BJ (cell line): ENCODE measurements around the gene ZBTB7B. TPM values are rescaled to one million over a fixed set of nuclear protein-coding genes. Genes with fewer than 3 reads are reported as not detected.

Experiments
- CTCF ChIA-PET: fragments of 350-600 bp; formaldehyde crosslinking; extraction: SDS; loops from one replicate; lab custom pipeline; 2021; ENCODE audit warnings: antibody characterized with exemption, inconsistent platforms; lab: Yijun Ruan, JAX
- POLR2A ChIA-PET: fragments of 300-600 bp; sonication (Branson Sonifier 250); formaldehyde crosslinking; extraction: SDS; loops from one replicate; lab custom pipeline; 2021; ENCODE audit warnings: antibody characterized with exemption; lab: Charles Lee
- DNase-seq: peaks from one replicate; pipeline ENCODE4 v3.0.0-alpha.2; 2011; ENCODE audit warnings: low read depth
- H3K27me3 ChIP-seq: 2 replicates; pipeline ENCODE4 v1.6.0; 2011; ENCODE audit warnings: low read length; ENCODE audit not compliant: control insufficient read depth, insufficient read depth
- H3K36me3 ChIP-seq: 2 replicates; pipeline ENCODE4 v1.5.1; 2011; ENCODE audit warnings: low read length; ENCODE audit not compliant: control insufficient read depth, insufficient read depth
- H3K4me3 ChIP-seq: 2 replicates; pipeline ENCODE4 v1.5.1; 2011; ENCODE audit warnings: low read depth, mild to moderate bottlenecking, control low read depth, low read length
- polyA plus RNA-seq: library from polyadenylated mRNA; depleted of rRNA; stranded (reverse); fragments of >200 nt; gene quantifications from 2 replicates; pipeline ENCODE4 v1.2.3, GENCODE V29; 2011
- TF ChIP-seq, protein P1 (sequence below): IDR thresholded peaks from 2 replicates; pipeline ENCODE4 v1.5.1; 2011; ENCODE audit warnings: low read depth, mild to moderate bottlenecking, control low read depth, inconsistent platforms, low read length, moderate library complexity; ENCODE audit not compliant: insufficient read depth

ZBTB7B gene
- polyA plus RNA-seq, 1 experiment = 29.4 TPM

DNA sequence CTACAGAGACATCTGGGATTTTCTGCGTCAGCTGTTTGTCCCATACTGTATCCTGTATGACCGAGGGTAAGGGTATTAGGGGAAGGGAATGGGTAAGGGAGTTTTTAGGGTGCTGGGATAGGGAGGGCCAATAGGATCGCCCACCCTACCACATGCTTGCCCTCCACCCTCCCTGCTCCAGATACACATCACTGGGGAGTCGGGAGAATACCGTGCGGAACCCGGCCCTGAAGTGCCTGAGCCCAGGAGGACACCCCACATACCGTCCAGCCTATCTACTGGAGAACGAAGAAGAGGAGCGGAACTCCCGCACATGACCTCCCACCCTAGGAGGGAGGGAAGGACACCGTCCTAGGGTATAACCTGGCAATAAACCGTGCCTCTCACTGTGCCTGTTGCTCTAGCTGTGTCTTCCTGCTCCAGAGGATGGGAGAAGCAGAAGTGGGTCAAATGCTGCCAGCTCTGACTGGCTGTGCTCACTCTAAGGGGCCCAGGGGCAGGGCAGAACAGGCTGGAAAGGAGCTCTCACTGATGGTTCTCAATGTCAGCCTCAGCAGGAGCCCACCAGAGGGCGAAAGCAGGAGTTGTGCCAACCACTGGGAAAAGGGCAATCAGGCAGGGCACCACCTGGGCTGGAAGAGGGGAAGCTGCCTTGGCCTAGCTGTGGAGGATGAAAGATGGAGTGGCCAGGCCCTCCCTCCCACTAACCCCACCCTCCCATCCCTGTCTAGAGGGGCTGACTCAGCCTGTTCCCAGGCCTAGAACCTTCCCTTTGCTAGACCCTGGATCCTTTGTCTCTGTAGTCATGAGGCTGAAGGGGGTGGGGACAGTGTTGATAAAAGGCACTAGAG lies 9.7 kb upstream of the ZBTB7B start:
- ChIA-PET POLR2A (no interaction called here), CTCF (interaction anchor here (0.6 to 9.0 kb wide), 6 partner anchors 10 to 96 kb away, joined by 3 to 95 read pairs (median 10); partner anchors contain the start of genes ADAM15, FLAD1 and PBXIP1)
- DNase-seq = no peak
- H3K36me3 ChIP-seq = peaks cover 14% of the 10 kb centered on the region
- no peaks in the 10 kb centered on the region for H3K27me3 ChIP-seq
- no peak overlapping the region for H3K4me3 ChIP-seq
- TF ChIP-seq, protein P1, sequence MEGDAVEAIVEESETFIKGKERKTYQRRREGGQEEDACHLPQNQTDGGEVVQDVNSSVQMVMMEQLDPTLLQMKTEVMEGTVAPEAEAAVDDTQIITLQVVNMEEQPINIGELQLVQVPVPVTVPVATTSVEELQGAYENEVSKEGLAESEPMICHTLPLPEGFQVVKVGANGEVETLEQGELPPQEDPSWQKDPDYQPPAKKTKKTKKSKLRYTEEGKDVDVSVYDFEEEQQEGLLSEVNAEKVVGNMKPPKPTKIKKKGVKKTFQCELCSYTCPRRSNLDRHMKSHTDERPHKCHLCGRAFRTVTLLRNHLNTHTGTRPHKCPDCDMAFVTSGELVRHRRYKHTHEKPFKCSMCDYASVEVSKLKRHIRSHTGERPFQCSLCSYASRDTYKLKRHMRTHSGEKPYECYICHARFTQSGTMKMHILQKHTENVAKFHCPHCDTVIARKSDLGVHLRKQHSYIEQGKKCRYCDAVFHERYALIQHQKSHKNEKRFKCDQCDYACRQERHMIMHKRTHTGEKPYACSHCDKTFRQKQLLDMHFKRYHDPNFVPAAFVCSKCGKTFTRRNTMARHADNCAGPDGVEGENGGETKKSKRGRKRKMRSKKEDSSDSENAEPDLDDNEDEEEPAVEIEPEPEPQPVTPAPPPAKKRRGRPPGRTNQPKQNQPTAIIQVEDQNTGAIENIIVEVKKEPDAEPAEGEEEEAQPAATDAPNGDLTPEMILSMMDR = peak; percentile 28

DNA sequence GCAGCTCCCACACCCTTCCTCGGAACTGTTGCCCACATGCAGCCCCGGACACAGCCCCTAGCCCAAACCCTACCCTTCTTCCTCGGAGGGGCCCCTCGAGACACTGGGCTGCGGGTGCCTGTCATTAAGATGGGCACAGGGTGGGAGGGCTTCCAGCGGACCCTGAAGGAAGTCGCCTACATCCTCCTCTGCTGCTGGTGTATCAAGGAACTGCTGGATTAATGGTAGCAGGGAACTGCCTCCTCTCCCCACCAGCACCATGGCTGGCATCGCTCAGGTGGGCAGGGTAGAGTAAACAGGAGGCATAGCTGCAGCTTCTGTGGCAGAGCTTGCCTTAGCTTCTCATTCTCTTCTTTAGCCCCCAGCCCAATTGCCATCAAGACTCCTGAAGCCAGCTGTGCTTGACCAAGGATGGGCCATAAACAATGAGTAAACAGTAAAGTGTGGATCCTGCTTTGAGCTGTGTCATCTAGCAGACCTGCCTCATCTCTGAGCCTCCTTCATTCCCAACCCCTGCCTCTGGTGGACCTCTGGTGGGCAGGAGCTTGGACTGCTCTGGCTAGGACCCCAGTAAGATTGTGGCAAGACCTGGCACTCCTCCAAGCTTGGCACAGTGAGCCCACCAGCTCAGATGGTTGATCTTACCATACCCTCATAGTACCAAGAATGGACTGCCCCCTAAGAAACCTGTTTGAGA lies 8.9 kb upstream of the ZBTB7B start, which contains the start of gene LENEP:
LENEP (plus strand) TSS at position 15 of the 697 bp plus-strand sequence; CDS start at position 37, 22 bp downstream.
- DNase-seq = no peak
- POLR2A ChIA-PET = interaction anchor here (0.5 to 0.6 kb wide), 2 partner anchors 27 to 1718 kb away, joined by 3 to 4 read pairs; no protein-coding TSS in a partner anchor

DNA sequence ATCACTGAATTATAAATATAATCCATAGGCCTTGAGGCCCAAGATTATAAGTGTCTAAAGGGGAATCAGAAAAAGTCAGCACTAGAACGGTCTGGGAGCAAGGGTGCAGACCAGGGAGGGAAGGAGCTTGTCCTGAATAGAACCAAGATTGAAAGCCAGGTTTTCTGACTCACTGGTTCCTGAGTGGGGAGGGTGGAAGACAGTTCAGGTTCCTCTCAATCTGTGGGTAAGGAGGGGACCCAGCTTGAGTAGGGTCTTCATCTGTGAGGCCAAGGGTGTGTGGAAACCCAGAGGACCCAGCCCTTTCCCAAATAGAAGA lies 8.4 kb upstream of the ZBTB7B start:
- ChIA-PET POLR2A (interaction anchor here (0.5 to 0.6 kb wide), 2 partner anchors 28 to 1717 kb away, joined by 3 to 4 read pairs; no protein-coding TSS in a partner anchor), CTCF (interaction anchor here (1.1 to 9.0 kb wide), 8 partner anchors 11 to 57 kb away, joined by 3 to 95 read pairs (median 6); partner anchors contain the start of genes ADAM15, FLAD1, PBXIP1 and SHC1)
- peaks cover 5% of the 10 kb centered on the region; the same call in 1 of the 2 replicates for H3K36me3 ChIP-seq
- TF ChIP-seq, protein P1 = no peak
- no peak overlapping the region for H3K4me3 ChIP-seq
- no peaks in the 10 kb centered on the region for H3K27me3 ChIP-seq
- DNase-seq = no peak

More for the DNA sequence above, 8.9 kb upstream of the ZBTB7B start, which contains the start of gene LENEP:
- TF ChIP-seq, protein P1 = no peak
- H3K36me3 ChIP-seq = peaks cover 8% of the 10 kb centered on the region
- no peaks in the 10 kb centered on the region for H3K27me3 ChIP-seq
- H3K4me3 ChIP-seq = no peak within 1 kb of the TSS
- CTCF ChIA-PET = interaction anchor here (0.6 to 9.0 kb wide), 9 partner anchors 10 to 97 kb away, joined by 3 to 95 read pairs (median 5); partner anchors contain the start of genes ADAM15, FLAD1, PBXIP1 and SHC1

DNA sequence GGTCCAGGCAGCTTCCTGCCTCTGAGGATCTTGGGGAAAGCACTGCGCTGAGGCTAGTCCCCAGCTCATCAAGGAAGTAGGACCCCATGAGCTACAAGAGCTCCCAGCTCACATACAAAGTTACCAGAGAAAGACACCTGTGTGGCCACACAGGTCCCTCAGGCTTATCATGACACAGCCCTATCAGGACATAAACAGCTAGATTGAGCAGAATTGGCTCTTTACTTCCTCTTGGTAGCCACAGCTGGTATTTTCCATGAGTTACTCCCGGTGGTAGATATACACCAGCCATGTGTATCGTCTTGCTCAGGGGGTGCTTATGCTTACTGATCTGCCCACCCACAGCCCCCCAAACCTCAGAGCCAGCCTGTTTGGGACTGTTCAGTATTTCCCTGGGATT lies 8.0 kb upstream of the ZBTB7B start:
- DNase-seq = no peak
- POLR2A ChIA-PET = interaction anchor here (0.6 kb wide), 1 partner anchor 1717 kb away, joined by 3 read pairs; no protein-coding TSS in a partner anchor
- peaks cover 3% of the 10 kb centered on the region; the same call in 1 of the 2 replicates for H3K36me3 ChIP-seq
- no peaks in the 10 kb centered on the region for H3K27me3 ChIP-seq
- CTCF ChIA-PET = interaction anchor here (1.1 to 9.0 kb wide), 8 partner anchors 11 to 51 kb away, joined by 3 to 95 read pairs (median 11); partner anchors contain the start of genes FLAD1, PBXIP1 and SHC1
- H3K4me3 ChIP-seq = no peak overlapping the region
- TF ChIP-seq, protein P1 = no peak
